22Rv1 (cell line): ENCODE data around the gene RGS3.

Experiments
- H3K27ac ChIP-seq: fragments of 450-650 bp; 2 replicates; pipeline ENCODE4 v1.5.1; 2017
- ZFX ChIP-seq: fragments of 450-650 bp; IDR thresholded peaks from 2 replicates; pipeline ENCODE4 v1.6.1; 2017; ENCODE audit warnings: antibody characterized with exemption, borderline replicate concordance
- TF ChIP-seq, protein P1 (sequence below): fragments of 450-650 bp; IDR thresholded peaks from 2 replicates; pipeline ENCODE4 v1.5.1; 2017; ENCODE audit warnings: mild to moderate bottlenecking

RGS3 gene

DNA sequence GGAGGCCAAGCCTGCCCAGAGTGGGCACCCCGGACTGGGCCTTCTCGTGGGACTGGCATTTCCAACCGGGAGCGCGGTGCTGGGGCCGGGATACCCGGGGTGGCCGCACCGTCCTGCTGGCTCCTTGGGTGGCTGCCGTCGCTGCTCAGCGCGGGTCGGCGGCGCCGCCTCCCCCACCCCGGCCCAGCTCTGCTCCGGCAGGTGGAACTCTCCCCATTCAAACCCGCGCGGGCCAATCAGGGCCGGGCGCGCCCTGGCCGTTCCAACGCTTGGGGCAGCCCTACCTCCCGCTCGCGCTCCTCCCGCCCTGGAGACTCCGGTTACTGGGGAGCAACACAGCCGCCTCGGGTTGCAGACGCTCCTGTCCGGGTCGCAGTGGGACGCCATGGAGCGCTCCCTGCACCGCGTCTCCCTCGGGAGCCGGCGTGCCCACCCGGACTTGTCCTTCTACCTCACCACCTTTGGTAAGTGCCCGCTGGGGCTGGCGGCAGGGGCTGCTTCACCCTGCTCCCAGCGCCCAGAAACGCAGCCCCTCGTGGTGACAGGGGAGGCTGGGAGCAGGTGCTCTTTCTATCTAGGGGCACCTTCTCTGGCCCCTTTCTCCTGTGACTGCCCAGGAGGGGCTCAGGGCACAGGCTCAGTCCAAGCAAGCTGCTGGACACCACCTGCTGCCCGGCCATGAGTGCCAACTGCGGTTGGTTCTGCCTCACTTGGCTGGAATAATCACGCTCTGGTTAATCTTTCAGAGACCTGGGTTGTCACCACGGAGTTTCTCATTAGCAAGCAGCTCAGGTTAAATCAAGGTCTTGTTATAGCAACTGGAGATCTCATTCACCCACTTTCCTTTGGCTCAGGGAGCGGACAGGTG lies at the start of gene RGS3:
Gene RGS3, plus strand, starts transcription at position 310 of the 868 bp plus-strand sequence. Its CDS starts 76 bp downstream, at position 386.
- H3K27ac ChIP-seq, result peak within 1 kb of the TSS; percentile 76
- TF ChIP-seq, protein P1, sequence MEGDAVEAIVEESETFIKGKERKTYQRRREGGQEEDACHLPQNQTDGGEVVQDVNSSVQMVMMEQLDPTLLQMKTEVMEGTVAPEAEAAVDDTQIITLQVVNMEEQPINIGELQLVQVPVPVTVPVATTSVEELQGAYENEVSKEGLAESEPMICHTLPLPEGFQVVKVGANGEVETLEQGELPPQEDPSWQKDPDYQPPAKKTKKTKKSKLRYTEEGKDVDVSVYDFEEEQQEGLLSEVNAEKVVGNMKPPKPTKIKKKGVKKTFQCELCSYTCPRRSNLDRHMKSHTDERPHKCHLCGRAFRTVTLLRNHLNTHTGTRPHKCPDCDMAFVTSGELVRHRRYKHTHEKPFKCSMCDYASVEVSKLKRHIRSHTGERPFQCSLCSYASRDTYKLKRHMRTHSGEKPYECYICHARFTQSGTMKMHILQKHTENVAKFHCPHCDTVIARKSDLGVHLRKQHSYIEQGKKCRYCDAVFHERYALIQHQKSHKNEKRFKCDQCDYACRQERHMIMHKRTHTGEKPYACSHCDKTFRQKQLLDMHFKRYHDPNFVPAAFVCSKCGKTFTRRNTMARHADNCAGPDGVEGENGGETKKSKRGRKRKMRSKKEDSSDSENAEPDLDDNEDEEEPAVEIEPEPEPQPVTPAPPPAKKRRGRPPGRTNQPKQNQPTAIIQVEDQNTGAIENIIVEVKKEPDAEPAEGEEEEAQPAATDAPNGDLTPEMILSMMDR, result peak; percentile 15; the same call in 1 of the 2 replicates
- TF ChIP-seq ZFX, result no peak

DNA sequence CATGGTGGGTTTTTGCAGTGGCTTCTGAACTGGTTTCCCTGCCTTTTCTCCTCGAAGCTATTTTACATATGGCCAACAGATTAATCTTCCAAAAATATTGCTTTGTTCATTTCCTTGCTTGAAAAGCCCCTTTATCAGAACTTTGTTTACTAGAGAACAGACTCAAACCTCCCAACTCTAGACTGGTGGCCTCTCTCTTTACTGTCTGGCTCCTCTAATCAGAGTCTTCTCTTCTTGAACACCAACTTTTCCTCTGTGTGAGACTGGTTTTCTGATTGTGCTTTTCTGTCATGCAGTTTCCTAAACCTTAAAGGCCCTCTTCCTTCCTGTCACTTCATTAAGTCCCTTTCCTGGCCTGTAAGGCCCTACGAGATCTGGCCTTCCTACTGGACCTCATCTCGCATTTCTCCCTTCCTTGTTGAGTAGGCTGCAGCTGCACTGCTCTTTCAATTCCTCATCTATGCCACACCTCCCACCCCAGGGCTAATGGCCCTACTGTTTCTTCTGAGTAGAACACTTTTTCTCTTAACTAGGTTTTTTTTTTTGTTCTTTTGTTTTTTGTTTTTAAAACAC lies 47.3 kb upstream of the RGS3 start:
- no peak overlapping the region for H3K27ac ChIP-seq
- TF ChIP-seq, protein P1, result no peak
- TF ChIP-seq ZFX, result no peak

DNA sequence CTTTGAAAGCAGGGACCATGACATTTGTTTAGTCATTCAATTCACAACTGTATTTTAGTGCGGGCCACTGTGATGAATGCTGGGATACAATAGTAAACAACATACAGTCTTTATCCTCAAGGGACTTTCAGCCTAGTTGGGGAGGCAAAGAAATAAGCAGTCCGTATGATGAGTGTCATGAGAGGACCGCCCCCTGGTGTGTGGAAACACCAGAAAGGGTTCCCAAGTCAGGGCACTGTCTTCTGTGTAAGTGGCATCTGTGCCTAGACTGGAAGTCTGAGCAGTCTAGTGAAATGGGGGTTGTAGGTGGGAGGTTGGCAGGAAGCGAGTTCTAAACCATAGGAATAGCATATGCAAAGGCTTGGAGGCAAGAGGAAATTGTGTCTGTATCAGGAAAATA lies 46.2 kb upstream of the RGS3 start:
- TF ChIP-seq, protein P1, result no peak
- TF ChIP-seq ZFX, result no peak
- no peak overlapping the region for H3K27ac ChIP-seq

DNA sequence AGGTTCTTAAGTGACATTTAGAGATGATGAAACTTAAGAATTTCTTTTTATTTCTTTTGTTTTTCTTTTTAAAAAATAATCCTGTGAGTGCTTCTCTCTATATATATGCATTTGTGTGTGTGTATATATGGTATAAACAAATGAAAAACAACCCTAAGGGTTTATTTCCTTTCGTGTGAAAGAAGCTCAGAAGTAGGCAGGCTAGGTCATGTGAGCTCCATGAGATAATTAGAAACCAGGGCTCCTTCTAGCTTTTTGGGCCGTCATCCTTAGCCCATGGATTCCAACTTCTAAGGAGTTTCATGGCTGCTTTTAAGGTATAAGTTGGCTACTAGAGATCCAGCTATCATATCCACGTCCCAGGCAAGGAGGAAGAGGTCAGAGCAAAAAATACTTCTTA lies 41.8 kb upstream of the RGS3 start:
- no peak overlapping the region for H3K27ac ChIP-seq

DNA sequence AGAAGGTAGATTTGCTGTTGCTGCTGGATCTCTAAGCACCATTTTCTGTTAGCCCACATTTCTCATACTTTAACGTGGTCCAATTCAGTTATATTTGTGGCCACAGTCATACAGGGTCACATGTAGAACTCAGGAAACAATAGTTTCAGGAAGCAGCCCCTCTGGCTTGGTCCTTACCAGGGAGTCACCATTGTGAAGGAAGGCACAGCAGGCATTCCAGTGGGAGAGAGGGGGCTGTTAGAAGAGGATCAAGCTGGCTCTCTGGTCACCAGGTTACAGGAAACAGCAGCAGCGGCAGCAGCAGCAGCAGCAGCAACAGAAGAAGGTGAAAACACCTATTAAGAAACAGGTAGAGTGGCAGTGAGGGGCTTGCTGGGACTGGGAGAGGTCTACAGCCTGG lies 38.5 kb upstream of the RGS3 start:
- TF ChIP-seq, protein P1, result no peak
- no peak for TF ChIP-seq ZFX
- H3K27ac ChIP-seq, result no peak overlapping the region

More for the DNA sequence above, 41.8 kb upstream of the RGS3 start:
- TF ChIP-seq, protein P1, result no peak
- TF ChIP-seq ZFX, result no peak

DNA sequence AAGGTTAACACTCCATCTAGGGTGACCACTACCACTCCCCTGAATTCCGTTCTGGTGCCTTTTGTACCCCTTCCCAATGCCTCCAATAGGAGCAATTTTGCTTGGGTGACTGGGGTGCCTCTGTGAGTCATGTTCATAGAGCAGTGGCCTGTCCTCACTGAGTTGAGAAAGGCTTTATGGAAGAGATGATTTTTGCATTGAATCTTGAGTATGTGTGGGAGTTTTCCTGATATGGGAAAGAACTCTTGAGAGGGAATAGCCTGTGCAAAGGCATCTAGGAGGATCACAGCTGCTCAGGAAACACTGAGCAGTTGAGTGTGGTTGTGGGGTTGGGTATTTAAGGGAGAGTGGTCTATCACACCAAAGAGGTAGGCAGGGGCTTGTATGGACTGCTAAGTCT lies 36.8 kb upstream of the RGS3 start:
- no peak for TF ChIP-seq ZFX
- TF ChIP-seq, protein P1, result no peak
- no peak overlapping the region for H3K27ac ChIP-seq

DNA sequence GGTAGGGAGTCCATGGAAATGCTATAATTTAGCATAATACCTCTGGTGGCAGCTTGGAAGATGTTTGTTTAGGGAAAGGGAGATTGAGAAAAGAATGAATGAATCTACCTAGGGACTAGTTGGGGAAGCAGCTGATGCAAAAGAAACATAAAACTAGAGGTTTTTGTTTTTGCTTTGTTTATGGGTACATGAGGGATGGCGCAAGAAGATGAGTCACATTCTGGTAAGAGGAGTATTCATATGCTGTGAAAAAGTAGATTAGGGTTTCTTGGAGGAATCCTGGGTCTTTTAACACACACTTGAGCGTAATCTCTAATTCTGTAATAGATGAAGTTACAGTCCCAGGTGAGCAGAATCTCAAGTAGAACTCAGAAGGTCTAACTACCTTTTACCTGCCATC lies 35.9 kb upstream of the RGS3 start:
- TF ChIP-seq, protein P1, result no peak
- no peak for TF ChIP-seq ZFX

More for the DNA sequence above, 35.9 kb upstream of the RGS3 start:
- no peak overlapping the region for H3K27ac ChIP-seq
